GM12874 (cell line): ENCODE results near the gene PTPMT1.

Experiments
- CTCF ChIP-seq: IDR thresholded peaks from 2 replicates; pipeline ENCODE4 v1.5.1; 2011; ENCODE audit warnings: low read depth, mild to moderate bottlenecking, control low read depth, low read length, moderate library complexity; ENCODE audit not compliant: insufficient read depth

PTPMT1 gene

GRCh38 chr11:47595967-47596366, 30.6 kb downstream of the PTPMT1 start:
- TF ChIP-seq CTCF = no peak

- no peak for TF ChIP-seq CTCF
Measured at GRCh38 chr11:47599902-47600301, 34.5 kb downstream of the PTPMT1 start.

- no peak for TF ChIP-seq CTCF
Measured at GRCh38 chr11:47603295-47603694, 37.9 kb downstream of the PTPMT1 start.

GRCh38 chr11:47605921-47606320, 40.5 kb downstream of the PTPMT1 start:
- TF ChIP-seq CTCF = no peak

GRCh38 chr11:47606731-47607130, 41.3 kb downstream of the PTPMT1 start:
- no peak for TF ChIP-seq CTCF

GRCh38 chr11:47607380-47607779, 42.0 kb downstream of the PTPMT1 start:
- no peak for TF ChIP-seq CTCF

GRCh38 chr11:47609675-47610074, 44.3 kb downstream of the PTPMT1 start:
- TF ChIP-seq CTCF = no peak

- TF ChIP-seq CTCF = no peak
Measured at GRCh38 chr11:47611348-47611794, 46.0 kb downstream of the PTPMT1 start.
